Neutrophil (primary cell): Measurements from ENCODE around the gene ATP1A3.

Source experiments
- H3K27ac ChIP-seq: fragments of 200-600 bp; sonication (generic); 2 replicates; pipeline ENCODE4 v1.5.1; 2016; ENCODE audit warnings: mild to moderate bottlenecking, moderate library complexity
- H3K27me3 ChIP-seq: fragments of 200-600 bp; sonication (generic); 2 replicates; pipeline ENCODE4 v1.6.0; 2016; ENCODE audit warnings: mild to moderate bottlenecking
- H3K36me3 ChIP-seq: fragments of 200-600 bp; sonication (generic); 2 replicates; pipeline ENCODE4 v1.5.1; 2017
- H3K4me1 ChIP-seq, 2 experiments: fragments of 200-600 bp in 1 of 2; sonication (generic) in 1 of 2; 1 replicate in 1 of 2; 2 replicates in 1 of 2; pipeline versions ENCODE4 v1.5.1 to v1.6.1; 2013 to 2016; ENCODE audit warnings: low read depth in 1 of 2, low read length in 1 of 2, mild to moderate bottlenecking in 1 of 2, moderate library complexity in 1 of 2; ENCODE audit not compliant: control insufficient read depth in 1 of 2, insufficient read depth in 1 of 2
- H3K4me3 ChIP-seq, 2 experiments: fragments of 200-600 bp in 1 of 2; sonication (generic) in 1 of 2; 1 replicate in 1 of 2; 2 replicates in 1 of 2; pipeline ENCODE4 v1.5.1; 2013 to 2016; ENCODE audit warnings: low read depth in 1 of 2, low read length in 1 of 2, mild to moderate bottlenecking in 1 of 2, moderate library complexity in 1 of 2
- H3K9me3 ChIP-seq: fragments of 200-600 bp; sonication (generic); 2 replicates; pipeline ENCODE4 v1.5.1; 2016
- TF ChIP-seq, protein P1 (sequence below): fragments of 200-600 bp; sonication (generic); IDR thresholded peaks from 2 replicates; pipeline ENCODE4 v1.5.1; 2016; ENCODE audit warnings: antibody characterized with exemption

The ATP1A3 gene

DNA sequence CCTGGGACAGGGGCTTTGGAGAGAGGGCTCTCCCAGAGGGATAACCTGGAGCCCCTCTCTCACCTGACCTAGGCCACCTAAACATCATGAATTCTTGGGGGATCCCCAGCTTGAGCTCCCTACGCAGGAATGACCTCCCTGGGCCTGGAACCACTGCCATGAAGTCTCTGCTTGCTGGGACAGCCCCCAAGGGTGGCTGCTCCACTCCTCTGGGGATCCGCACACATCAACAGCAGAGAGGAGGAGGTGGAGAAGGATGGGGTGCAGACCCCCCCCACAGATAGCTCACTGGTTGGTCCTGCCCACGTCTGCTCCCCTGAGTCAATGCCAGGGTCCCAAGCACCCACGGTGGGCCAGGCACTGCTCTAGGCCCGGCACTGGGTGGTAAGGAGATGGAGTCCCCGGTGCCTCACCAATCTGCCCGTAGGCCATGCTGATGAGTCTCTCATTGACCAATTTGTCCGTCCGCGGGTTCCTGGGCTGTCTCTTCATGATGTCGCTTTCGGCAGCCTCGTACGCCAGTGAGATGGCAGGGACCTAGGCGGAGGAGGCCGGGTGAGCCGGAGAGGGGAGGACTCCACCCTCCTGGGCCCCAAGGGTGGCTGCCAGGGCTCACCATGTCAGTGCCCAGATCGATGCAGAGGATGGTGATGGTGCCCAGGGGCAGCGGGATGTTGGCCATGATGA lies 24.1 kb downstream of the ATP1A3 start:
- no peak overlapping the region for H3K4me3 ChIP-seq
- peaks cover 7% of the 10 kb centered on the region for H3K27me3 ChIP-seq
- TF ChIP-seq, protein P1, sequence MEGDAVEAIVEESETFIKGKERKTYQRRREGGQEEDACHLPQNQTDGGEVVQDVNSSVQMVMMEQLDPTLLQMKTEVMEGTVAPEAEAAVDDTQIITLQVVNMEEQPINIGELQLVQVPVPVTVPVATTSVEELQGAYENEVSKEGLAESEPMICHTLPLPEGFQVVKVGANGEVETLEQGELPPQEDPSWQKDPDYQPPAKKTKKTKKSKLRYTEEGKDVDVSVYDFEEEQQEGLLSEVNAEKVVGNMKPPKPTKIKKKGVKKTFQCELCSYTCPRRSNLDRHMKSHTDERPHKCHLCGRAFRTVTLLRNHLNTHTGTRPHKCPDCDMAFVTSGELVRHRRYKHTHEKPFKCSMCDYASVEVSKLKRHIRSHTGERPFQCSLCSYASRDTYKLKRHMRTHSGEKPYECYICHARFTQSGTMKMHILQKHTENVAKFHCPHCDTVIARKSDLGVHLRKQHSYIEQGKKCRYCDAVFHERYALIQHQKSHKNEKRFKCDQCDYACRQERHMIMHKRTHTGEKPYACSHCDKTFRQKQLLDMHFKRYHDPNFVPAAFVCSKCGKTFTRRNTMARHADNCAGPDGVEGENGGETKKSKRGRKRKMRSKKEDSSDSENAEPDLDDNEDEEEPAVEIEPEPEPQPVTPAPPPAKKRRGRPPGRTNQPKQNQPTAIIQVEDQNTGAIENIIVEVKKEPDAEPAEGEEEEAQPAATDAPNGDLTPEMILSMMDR, result no peak

DNA sequence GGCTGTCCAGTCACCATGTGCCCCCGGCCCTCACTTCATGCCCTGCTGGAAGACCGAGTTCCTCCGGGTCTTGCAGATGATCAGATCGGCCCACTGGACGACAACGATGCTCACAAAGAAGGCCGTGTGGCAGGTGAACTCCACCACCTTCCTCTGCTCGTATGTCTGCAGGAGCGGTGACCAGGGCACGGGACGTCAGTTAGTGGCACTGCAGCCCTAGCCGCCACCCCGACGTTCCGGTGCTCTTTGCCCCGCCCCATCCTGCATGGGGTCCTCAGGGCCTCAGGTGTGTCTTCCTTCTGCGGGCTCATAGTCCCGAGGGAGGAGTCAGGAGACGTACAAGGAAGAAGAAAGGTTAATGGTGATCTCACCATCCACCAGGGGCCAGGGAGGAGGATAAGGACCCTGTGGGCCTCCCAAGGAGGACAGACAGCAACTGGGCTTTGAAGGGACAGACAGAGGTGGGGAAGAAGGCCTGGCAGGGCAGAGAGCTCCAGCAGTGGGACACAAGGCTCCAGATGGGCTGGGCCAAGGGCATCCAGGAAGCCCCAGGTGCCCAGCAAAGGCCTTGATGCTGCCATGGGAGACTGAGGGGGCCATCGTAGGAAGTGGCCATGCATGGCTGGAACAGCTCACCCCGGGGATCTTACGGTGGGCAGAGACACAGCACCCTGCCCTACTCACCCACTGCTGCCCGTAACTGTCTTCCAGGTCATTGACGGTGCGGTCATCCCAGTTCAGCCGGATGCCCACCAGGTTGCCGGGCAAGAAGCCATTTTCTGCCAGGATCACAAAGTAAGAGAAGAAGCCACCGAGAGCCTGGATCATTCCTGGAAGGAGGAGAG lies 25.1 kb downstream of the ATP1A3 start:
- TF ChIP-seq, protein P1, result no peak
- no peak overlapping the region for H3K27ac ChIP-seq
- H3K36me3 ChIP-seq, result no peaks in the 10 kb centered on the region
- H3K9me3 ChIP-seq, result no peaks in the 10 kb centered on the region
- H3K4me1 ChIP-seq, result peaks cover 14 to 17% of the 10 kb centered on the region in 2 experiments
- no peak overlapping the region for H3K4me3 ChIP-seq
- peaks cover 7% of the 10 kb centered on the region for H3K27me3 ChIP-seq

More for the DNA sequence above, 24.1 kb downstream of the ATP1A3 start:
- H3K4me1 ChIP-seq, result peaks cover 14 to 17% of the 10 kb centered on the region in 2 experiments
- H3K36me3 ChIP-seq, result no peaks in the 10 kb centered on the region
- no peak overlapping the region for H3K27ac ChIP-seq
- H3K9me3 ChIP-seq, result no peaks in the 10 kb centered on the region

DNA sequence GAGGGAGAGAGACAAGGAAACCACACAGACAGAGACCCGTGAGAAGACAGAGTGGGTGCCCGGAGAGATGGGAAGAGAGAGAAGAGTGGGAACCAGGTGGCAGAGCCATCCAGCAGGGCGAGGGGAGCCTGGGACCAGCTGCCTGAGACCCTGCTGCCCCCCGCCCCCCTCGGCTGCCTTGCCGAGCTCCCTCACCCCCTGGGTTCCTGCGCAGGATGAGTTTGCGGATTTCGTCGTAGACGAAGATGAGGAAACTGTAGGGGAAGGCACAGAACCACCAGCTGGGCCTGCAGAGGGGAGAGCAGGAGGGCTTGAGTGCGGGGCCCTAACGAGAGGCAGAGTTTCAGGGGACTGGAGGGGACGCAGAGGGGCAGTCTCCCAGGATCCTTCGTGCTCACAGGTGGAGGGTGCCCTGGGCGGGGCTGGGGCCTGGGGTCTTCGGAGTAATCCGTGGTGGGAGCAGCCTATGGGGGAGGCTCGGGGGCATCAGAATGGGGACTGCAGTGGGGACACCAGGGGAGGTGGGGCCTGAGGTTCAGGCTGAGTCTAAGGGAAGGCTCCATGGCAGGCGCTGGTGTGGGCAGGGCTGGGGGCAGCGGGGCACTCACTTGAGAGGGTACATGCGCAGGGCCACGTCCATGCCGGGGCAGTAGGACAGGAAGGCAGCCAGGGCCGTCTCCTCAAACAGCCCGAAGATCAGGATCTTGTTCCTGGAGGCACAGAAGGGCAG lies 26.8 kb downstream of the ATP1A3 start:
- Histone ChIP-seq H3K27me3 (peaks cover 7% of the 10 kb centered on the region), H3K4me1 (peaks cover 14 to 17% of the 10 kb centered on the region in 2 experiments), H3K36me3 (no peaks in the 10 kb centered on the region), H3K4me3 (peak overlapping the region; percentile 55 to 64), H3K27ac (peak overlapping the region; percentile 77), H3K9me3 (no peaks in the 10 kb centered on the region)
- TF ChIP-seq, protein P1, result no peak

DNA sequence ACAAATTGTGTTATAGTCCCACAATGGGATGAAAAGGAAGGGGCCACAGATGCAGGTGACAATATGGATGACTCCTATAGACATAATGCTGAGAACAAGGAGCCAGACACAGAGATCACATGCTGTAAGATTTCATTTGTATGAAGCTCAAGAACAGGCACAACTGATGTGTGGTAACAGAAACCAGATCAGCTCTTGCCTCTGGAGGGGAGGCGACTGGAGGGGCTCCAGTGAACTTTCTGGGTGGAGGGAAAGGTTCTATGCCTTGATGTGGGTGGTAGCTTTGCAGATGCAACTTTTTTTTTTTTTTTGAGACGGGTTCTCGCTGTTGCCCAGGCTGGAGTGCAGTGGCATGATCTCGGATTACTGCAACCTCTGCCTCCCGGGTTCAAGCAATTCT lies 28.9 kb downstream of the ATP1A3 start:
- no peaks in the 10 kb centered on the region for H3K9me3 ChIP-seq
- peaks cover 14 to 17% of the 10 kb centered on the region in 2 experiments for H3K4me1 ChIP-seq
- TF ChIP-seq, protein P1, result no peak

DNA sequence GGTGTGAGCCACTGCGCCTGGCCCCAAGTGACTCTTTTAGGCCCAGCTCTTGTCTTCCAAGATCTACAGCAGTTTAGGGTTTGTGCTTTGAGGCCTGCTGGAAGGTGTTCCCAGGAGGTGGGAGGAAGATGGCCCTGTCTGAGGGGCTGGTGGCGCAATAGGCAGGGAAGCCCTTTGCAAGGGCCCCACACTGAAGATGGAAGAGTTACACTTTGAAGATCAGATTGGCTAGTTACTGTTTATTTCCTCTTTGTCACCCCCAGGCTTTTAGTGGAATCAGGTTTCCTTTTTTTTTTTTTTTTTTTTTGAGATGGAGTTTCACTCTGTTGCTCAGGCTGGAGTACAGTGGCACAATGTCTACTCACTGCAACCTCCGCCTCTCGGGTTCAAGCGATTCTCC lies 33.1 kb downstream of the ATP1A3 start:
- Histone ChIP-seq H3K36me3 (peaks cover 14% of the 10 kb centered on the region), H3K4me1 (peaks cover 20% of the 10 kb centered on the region in 2 experiments)

More for the DNA sequence above, 28.9 kb downstream of the ATP1A3 start:
- Histone ChIP-seq H3K4me3 (no peak overlapping the region), H3K36me3 (no peaks in the 10 kb centered on the region), H3K27me3 (peaks cover 7% of the 10 kb centered on the region), H3K27ac (no peak overlapping the region)

More for the DNA sequence above, 33.1 kb downstream of the ATP1A3 start:
- Histone ChIP-seq H3K9me3 (no peaks in the 10 kb centered on the region), H3K27ac (no peak overlapping the region), H3K4me3 (no peak overlapping the region), H3K27me3 (peaks cover 2% of the 10 kb centered on the region)
- TF ChIP-seq, protein P1, result no peak
